ENCODE measurements around the gene EPHA10.
"Not testable (repeated sequence)": the region's sequence is repeated elsewhere in the genome, so short reads cannot be mapped to it uniquely, and the experiment has no call there.

EPHA10 gene

DNA sequence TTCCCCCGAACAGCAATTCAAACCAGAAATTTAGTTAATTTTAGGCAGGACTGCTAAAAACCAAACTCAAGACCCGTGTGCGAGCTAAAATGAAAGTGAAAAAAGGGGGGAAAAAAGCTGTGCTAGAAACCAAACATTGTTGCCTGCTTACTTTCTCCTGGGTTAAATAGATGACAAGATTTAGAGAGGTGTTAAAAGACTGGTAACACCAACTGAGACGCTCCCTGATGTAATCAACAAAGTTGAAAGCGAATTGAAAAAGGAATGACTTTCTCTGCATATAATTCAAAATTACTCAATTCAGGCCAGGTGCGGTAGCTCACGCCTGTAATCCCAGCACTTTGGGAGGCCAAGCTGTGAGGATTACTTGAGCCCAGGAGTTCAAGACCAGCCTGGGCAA lies 65.8 kb downstream of the EPHA10 start:
- DNase-seq: no peak
- TF ChIP-seq POLR2A (IDR thresholded peaks at IDR 0.05; ENCODE audit: low read length): no peak
- TF ChIP-seq GATA1 (IDR thresholded peaks at IDR 0.05; ENCODE audit: low read depth, low read length): no peak

DNA sequence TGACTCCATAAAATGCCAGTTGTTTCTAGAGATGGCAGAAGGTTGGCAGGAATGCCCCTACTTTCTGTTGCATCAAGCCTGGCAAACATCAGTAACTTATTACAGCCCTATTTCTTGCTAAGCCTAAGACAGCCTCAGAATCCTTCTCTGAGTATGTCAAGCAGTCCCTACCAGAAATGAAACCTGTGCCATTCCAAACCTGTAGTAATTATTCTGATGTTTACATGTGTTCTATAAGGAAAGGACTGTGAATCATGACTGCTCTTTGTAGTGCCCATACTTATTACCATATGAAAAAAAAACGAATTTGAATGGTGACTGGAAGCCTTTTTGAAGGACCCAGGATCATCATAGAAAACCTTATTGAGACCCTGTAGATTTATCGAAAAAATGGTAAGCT lies 67.2 kb downstream of the EPHA10 start:
- TF ChIP-seq GATA1 (IDR thresholded peaks at IDR 0.05; ENCODE audit: low read depth, low read length) (no peak), POLR2A (IDR thresholded peaks at IDR 0.05; ENCODE audit: low read length) (no peak)

DNA sequence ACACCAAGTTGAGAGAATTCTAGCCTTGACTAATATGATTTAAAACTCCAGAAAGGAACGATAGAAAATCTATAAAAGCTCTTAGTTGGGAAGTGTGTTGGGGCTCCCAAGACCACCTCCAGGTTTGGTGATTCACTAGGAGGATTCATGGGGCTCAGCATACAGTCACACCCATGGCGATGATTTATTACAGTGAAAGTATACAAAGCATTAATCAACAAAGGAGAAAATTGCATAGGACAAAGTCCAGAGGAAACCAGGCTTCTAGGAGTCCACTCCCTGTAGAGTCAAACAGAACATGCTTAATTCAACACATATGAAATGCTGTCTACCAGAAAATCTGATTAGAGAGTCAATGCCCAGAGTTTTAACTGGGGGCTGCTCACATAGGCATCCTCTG lies 67.8 kb downstream of the EPHA10 start:
- TF ChIP-seq GATA1 (IDR thresholded peaks at IDR 0.05; ENCODE audit: low read depth, low read length): no peak
- no peak for TF ChIP-seq POLR2A (IDR thresholded peaks at IDR 0.05; ENCODE audit: low read length)
- no peak for DNase-seq

More for the DNA sequence above, 67.2 kb downstream of the EPHA10 start:
- DNase-seq: no peak

DNA sequence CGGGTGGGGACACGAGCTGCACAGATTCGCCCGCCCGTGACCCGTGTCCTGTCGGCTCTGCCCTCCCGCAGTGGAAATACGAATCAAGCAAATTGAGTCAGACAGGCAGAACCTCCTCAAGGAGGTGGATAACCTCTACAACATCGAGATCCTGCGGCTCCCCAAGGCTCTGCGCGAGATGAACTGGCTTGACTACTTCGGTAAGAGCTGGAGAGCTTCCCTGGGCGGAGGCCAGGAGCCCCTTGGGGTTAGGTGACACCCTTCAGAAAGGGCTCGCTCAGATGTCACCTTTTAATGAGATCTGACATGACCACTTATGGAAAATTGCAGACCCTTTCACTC lies 72.1 kb downstream of the EPHA10 start:
- DNase-seq: peak; percentile 72 to 79
- no peak for TF ChIP-seq POLR2A (IDR thresholded peaks at IDR 0.05; ENCODE audit: low read length)
- no peak for TF ChIP-seq GATA1 (IDR thresholded peaks at IDR 0.05; ENCODE audit: low read depth, low read length)

DNA sequence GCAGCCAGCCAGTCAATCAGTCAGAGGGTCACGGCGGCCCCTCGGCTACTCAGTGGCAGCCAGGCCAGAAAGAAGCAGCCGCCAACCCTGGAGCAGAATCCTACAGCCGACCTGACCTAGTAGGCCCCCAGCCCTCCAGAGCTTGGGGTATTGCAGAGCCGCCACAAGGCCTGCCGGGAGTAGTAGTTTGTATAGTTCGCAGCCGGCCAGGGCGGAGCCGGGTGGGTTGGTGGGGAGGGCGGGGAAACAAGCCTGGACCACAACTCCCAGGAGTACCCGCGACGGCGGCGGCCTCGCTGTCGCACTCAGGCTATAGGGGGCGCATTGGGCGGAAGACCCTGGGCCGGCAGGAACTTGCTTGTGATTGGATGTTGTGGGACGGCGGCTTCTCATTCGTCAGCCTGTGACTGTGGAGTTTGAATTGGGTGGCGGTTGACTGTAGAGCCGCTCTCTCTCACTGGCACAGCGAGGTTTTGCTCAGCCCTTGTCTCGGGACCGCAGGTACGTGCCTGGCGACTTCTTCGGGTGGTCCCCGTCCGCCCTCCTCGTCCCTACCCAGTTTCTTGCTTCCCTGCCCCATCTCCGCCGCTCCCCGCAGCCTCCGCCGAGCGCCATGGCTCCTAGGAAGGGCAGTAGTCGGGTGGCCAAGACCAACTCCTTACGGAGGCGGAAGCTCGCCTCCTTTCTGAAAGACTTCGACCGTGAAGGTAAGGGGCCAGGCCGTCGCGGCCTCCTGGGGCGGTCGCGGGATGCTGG lies 72.7 kb downstream of the EPHA10 start, which contains the start of gene CDCA8:
Gene CDCA8, plus strand, starts transcription at position 439 of the 756 bp plus-strand sequence. Its CDS starts 175 bp downstream, at position 614.
- TF ChIP-seq POLR2A (IDR thresholded peaks at IDR 0.05; ENCODE audit: low read length): peak; percentile 93
- TF ChIP-seq GATA1 (IDR thresholded peaks at IDR 0.05; ENCODE audit: low read depth, low read length): no peak

DNA sequence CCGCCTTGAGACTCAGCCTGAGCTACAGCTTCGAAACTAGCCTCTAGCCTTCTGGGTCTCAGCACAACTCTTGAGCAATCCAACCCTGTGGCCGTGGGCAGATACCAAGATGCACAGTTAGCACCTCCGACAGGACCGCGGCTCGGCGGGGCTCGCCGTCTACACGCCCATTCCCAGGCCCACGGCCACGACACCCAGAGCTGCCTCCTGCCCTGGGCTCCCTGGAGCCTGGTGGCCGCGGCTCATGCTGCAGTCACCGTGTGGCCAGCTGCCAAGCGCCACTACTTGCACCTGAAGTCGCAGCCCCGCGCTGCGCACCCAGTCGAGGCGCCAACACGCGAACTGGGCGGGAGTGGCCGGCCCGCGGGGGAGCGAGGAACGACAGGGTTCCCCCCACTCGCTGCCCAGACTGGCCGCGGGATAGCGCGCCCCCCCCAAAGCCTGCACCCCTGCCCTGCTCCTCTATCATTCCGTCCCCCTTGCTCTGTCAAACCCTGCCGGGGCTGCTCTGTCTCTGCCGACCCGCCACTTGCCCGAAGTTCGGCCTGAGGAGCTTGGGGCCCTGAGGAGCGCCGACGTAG lies 73.3 kb downstream of the EPHA10 start:
- peak; percentile 83 to 88 for DNase-seq
- TF ChIP-seq POLR2A (IDR thresholded peaks at IDR 0.05; ENCODE audit: low read length) (no peak), GATA1 (IDR thresholded peaks at IDR 0.05; ENCODE audit: low read depth, low read length) (no peak)

More for the DNA sequence above, 72.7 kb downstream of the EPHA10 start, which contains the start of gene CDCA8:
- DNase-seq: peak; percentile 99

DNA sequence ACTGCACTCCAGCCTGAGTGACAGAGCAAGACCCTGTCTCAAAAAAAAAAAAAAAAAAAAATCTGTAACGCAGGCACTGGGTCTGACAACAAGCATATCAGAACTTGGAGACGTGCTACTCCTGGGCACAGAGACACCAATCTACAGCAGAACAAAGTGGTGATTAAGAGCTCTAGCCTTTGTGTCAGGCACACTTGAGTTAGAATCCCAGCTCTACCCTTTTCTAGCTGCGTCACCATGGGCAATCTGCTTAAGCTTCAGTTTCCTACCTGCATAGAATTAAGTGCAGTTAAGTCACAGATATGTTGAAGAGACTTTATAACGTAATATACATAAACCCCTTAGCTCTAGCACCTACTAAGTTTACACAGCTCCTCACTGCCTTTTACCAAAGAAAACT lies 76.0 kb downstream of the EPHA10 start:
- TF ChIP-seq POLR2A (IDR thresholded peaks at IDR 0.05; ENCODE audit: low read length) (no peak), GATA1 (IDR thresholded peaks at IDR 0.05; ENCODE audit: low read depth, low read length) (no peak)
- DNase-seq: peak; percentile 27 to 59

DNA sequence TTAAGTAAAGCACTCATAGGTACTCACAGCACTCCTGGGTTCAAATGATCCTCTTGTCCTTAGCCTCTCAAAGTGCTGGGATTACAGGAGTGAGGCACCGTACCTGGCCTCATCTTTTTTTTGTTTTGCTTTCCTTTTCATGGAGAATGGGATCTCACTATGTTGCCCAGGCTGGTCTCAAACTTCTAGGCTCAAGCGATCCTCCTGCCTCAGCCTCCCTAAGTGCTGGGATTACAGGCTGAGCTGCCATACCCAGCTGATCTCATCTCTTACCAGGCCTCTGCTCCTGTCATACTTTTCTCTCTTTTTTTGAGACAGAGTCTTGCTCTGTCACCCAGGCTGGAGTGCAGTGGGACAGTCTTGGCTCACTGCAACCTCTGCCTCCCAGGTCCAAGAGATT lies 77.2 kb downstream of the EPHA10 start:
- peak in 1 of 2 experiments; percentile 10 for DNase-seq

DNA sequence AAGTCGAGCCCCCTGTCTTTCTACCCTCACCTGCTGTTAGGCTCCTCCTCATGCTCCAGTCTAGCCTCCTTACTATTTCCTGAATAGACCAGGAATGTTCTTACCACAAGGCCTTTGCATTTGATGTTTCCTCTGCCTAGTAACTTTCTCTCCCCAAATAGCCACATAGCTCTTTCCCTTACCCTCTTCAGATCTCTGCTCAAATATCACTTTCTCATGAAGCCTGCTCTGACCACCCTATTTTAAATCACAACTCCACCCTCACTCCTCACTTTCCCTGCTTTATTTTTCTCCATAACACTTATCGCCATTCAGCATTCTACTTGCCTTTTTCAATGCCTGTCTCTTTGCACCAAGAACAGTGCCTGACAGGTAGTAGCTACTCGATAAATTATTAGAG lies 79.2 kb downstream of the EPHA10 start:
- no peak for TF ChIP-seq GATA1 (IDR thresholded peaks at IDR 0.05; ENCODE audit: low read depth, low read length)
- TF ChIP-seq POLR2A (IDR thresholded peaks at IDR 0.05; ENCODE audit: low read length): no peak
- DNase-seq: no peak

DNA sequence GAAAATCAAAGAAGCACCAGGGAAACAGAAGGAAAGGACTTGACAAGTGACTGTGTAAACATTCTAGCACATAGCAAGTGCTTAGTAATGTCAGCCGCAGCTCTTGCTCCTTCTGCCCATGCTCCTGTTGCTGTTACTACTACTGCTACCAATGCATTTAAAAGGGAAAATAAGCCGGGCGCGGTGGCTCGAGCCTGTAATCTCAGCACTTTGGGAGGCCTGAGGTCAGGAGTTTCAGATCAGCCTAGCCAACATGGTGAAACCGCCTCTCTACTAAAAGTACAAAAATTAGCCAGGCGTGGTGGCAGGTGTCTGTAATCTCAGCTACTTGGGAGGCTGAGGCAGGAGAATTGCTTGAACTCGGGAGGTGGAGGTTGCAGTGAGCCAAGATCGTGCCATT lies 80.7 kb downstream of the EPHA10 start:
- DNase-seq: not testable (repeated sequence)

DNA sequence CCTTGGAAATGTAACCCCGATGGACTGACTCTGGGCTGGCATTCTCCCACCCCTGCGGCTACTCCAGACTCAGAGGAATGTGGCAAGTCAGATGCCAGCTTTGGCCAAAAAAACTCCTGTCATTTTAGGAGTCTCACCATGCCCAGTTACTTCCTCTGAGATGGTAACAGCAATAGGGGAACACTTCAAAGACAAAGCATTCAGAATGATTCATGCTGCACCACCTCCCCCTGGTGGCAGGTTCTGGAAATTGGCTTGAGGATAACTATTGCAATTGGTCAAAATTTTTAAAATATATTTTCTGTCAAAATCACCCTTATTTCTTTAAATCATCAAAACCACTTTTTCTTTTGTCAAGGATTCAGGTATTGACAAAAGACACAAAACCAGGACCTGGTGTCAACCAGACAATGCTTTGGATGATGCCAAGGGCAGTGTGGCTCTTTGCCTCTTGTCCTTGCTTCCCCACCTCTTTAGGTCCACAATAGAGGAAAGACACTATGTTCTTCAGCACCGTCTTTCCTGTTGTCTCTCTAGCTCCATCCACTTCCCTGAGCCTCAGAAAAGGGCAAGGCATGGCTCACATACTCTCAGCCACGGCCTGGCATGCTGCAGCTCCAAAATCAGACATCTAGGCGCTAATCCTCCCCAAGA lies 82.5 kb downstream of the EPHA10 start:
- TF ChIP-seq GATA1 (IDR thresholded peaks at IDR 0.05; ENCODE audit: low read depth, low read length) (no peak), POLR2A (IDR thresholded peaks at IDR 0.05; ENCODE audit: low read length) (no peak)
- peak; percentile 68 to 86 for DNase-seq

DNA sequence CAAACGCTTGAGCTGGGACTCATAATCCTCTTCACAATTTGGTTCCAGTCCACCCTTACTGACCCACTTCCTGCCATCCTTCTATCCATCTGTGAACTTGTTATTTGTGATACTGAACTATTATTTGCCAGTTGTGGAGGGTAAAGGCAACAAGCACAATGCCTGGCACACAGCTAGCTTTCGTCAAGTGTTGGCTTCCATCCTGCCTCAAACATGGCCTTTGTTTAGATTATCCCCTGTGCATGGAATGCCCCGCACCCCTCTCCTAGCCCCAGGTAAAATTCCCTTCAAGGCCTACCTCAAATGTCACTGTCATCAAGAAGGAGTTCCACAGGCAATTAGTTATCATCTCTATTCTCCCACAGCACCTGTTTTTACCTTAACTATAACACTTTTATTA lies 84.0 kb downstream of the EPHA10 start:
- TF ChIP-seq GATA1 (IDR thresholded peaks at IDR 0.05; ENCODE audit: low read depth, low read length): no peak
- no peak for TF ChIP-seq POLR2A (IDR thresholded peaks at IDR 0.05; ENCODE audit: low read length)
- no peak for DNase-seq

DNA sequence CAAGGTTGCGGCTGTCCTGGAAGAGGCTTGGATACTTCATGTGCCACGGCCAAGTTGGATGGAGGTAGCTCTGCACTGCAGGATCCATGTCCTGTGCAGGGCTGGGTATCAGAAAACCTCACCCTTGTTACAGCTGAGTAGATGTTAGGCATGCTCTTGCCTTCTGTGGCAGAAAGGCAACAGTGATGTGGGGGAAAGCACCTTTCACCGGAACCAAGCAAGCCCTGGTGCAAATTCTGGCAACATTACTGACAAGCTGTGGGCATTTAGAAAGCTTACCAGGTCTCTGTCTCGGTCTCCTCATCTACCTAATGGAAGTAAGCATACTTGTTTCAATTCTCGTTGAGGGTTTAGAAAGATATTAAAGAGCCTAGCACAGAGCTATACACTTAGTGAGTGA lies 87.1 kb downstream of the EPHA10 start:
- DNase-seq: no peak
- no peak for TF ChIP-seq GATA1 (IDR thresholded peaks at IDR 0.05; ENCODE audit: low read depth, low read length)
- no peak for TF ChIP-seq POLR2A (IDR thresholded peaks at IDR 0.05; ENCODE audit: low read length)

DNA sequence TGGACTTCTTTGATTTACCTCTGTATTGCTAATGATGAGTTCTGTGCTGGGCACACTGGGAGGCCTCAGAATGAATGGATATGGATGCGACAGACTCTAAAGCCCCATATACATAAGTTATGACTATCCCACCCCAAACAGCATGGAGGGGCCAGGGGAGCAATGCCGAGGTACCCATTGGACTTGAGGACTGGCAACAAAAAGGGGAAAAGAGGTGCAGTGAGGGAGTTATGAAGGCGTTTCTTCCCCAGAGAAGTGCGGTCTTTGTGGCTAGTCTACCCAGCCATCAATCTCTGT lies 87.8 kb downstream of the EPHA10 start:
- TF ChIP-seq POLR2A (IDR thresholded peaks at IDR 0.05; ENCODE audit: low read length) (no peak), GATA1 (IDR thresholded peaks at IDR 0.05; ENCODE audit: low read depth, low read length) (no peak)
- no peak for DNase-seq

All from erythroblast (primary cell).